HG03060 (cell line): ENCODE results near the gene CELF4.

ENCODE experiments used
- ATAC-seq: cut with Tn5 transposase; IDR thresholded peaks from one replicate; pipeline ENCODE4 v1.9.1; 2021; ENCODE audit warnings: low read depth, moderate number of reproducible peaks; ENCODE audit not compliant: unreplicated experiment

CELF4 gene

GRCh38 chr18:37276111-37276890 lies 289.3 kb downstream of the CELF4 start:
- no peak for ATAC-seq

- ATAC-seq: no peak
These were observed 290.3 kb downstream of the CELF4 start for GRCh38 chr18:37275237-37275741.

- ATAC-seq: no peak
These were observed 291.0 kb downstream of the CELF4 start for GRCh38 chr18:37274309-37275236.

- no peak for ATAC-seq
These were observed 292.8 kb downstream of the CELF4 start for GRCh38 chr18:37272841-37273240.

GRCh38 chr18:37272226-37272625 lies 293.4 kb downstream of the CELF4 start:
- no peak for ATAC-seq

- no peak for ATAC-seq
These were observed 294.9 kb downstream of the CELF4 start for GRCh38 chr18:37270666-37271052.

- no peak for ATAC-seq
These were observed 295.4 kb downstream of the CELF4 start for GRCh38 chr18:37270038-37270665.

GRCh38 chr18:37266290-37266689 lies 299.3 kb downstream of the CELF4 start:
- no peak for ATAC-seq

- ATAC-seq: no peak
These were observed 300.2 kb downstream of the CELF4 start for GRCh38 chr18:37265382-37265781.

GRCh38 chr18:37264956-37265355 lies 300.6 kb downstream of the CELF4 start:
- no peak for ATAC-seq

- no peak for ATAC-seq
These were observed 303.6 kb downstream of the CELF4 start for GRCh38 chr18:37261988-37262387.

GRCh38 chr18:37261246-37261840 lies 304.3 kb downstream of the CELF4 start:
- no peak for ATAC-seq

GRCh38 chr18:37260367-37261093 lies 305.1 kb downstream of the CELF4 start:
- ATAC-seq: no peak

- no peak for ATAC-seq
These were observed 305.9 kb downstream of the CELF4 start for GRCh38 chr18:37259711-37260110.

- no peak for ATAC-seq
These were observed 306.8 kb downstream of the CELF4 start for GRCh38 chr18:37258819-37259218.

- no peak for ATAC-seq
These were observed 307.5 kb downstream of the CELF4 start for GRCh38 chr18:37258131-37258530.

- no peak for ATAC-seq
These were observed 310.6 kb downstream of the CELF4 start for GRCh38 chr18:37254973-37255372.

GRCh38 chr18:37254236-37254754 lies 311.3 kb downstream of the CELF4 start:
- no peak for ATAC-seq

GRCh38 chr18:37253394-37254235 lies 312.0 kb downstream of the CELF4 start:
- ATAC-seq: no peak
